ENCODE results near the gene NDUFS7. TPM values are rescaled to one million over a fixed set of nuclear protein-coding genes. Genes with fewer than 3 reads are reported as not detected.

NDUFS7 gene
- total RNA-seq, 1 donor from 2014 or later = 56.8 TPM

DNA sequence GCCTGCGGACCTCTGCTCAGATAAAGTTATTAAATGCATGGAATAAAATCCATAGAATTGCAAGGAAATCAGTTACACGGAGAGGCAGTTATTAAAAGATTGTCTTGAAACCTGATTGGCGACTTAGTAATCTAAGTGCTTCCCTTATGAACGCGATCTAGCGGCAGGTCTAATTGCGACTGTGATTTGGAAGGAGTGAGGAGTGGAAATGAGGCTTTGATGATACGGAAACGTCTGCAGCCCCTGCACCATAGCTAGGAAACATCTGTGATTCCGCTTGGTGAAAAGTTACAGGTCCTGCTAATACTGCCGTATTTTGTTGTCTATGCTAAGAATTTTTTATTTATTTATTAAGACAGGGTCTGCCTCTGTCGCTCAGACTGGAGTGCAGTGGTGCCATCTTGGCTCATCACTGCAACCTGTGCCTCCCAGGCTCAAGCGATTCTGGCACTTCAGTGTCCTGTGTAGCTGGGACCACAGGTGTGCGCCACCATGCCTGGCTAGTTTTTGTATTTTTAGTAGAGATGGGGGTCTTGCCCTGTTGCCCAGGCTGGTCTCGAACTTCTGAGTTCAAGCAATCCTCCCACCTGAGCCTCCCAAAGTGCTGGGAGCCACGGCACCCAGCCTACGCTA, 887 bp downstream of the NDUFS7 start:
- DNase-seq (ENCODE audit: low read depth) = no peak

DNA sequence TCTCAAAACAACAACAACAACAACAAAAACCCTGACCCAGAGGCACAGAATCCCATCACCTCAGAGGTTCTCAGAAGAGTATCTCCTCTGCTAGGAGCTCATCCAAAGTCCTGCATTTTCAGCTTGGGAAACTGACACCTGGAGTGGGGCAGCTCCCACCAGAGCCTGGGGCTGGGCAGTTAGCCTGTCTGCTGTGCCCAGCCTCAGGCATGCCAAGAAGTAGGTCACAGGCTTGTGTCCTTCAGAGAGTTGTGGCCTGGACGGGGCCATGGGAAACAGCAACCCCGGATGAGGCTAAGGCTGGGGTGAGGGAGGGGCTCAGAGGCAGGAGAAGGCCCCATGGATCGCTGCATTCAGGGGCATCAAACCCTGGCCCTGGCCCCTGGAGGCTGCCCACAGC, 2.1 kb downstream of the NDUFS7 start:
- no peak for DNase-seq (ENCODE audit: low read depth)

DNA sequence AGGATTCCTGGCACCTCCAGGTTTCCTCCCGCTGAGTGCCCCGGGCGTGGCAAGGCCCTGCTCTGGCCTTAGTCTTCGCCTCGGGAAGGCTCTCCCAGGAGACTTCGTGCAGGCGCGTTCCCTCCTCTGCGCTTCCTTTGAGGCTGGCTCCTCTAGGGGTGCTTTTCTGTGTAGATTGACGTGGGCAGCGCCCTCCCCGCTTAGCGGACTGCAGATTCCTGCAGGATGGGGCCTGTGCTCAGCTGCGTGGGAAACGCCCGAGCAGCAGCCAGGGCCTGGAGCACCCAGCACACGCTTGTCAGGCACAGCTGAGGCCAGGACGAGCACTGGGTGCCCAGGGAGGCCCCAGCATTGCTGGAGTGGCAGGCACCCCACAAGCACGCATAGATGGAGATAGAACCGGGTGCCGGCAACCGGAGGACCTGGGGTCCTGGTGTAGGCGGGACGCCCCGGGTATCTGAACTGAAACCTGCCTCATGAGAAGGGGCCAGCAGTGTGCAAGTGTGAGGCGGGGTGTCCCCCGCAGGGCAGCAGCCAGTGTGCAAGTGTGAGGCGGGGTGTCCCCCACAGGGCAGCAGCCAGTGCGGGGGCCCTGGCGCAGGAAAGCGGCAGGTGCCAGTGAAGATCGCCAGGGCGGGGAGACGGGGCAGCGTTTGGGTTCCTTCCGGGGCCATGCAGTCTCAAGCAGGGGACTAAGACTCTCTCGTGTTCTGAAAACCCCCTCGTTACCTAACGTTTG, 3.4 kb downstream of the NDUFS7 start:
- DNase-seq (ENCODE audit: low read depth) = no peak

DNA sequence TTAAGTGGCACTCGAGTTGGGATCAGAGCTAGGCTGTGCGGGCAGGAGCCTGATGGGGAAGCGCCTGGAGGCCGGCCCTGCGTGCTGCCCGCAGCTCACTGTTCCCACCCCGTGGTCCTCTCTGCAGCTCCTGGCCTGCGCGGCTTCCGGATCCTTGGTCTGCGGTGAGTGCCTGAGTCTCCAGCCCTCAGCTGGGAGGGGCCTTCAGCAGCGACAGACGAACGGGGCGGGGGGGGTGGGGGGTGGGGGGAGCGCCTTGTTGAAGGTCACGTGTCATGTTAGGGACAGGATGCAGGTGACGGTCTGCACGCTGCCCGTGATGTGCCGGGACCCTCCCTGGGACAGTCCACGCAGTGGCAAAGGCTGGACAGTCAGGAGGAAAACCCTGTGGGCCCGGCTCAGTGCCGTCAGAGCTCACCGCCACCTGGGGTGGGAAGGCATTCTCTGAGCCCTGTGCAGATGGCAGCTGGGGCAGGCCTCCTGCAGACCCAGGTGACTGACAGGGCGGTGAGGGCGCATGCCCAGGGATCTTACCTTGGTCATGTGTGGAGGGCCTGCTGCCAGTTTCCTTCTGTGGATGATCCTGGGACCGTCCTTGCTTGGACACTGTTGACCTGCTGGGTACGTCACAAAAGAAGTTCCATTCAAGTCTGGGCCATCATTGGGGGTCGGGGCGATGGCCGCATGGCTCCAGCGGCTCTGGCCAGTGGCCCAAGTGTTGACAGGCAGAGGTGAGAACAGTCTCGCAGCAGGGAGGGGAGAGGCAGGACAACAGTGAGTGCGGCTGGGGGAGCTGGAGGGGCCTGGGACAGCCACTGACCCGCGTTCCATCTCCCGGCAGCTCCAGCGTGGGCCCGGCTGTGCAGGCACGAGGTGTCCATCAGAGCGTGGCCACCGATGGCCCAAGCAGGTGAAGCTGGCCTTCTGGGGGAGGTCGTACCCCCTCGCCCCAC, 4.3 kb downstream of the NDUFS7 start:
- no peak for DNase-seq (ENCODE audit: low read depth)

DNA sequence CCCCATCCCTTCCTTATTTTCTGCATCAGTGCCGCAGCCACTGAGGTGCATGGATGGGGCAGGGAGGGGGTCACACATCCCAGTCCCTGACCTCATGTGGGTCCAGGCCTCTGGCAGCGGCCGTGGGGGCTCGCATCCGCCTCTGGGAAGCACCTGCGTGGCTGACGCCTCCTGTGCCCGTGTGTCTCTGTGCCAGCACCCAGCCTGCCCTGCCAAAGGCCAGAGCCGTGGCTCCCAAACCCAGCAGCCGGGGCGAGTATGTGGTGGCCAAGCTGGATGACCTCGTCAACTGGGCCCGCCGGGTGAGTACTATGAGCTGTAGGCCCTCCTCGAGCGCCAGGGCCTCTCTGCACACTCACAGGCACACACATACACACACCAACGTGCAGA, 4.9 kb downstream of the NDUFS7 start:
- DNase-seq (ENCODE audit: low read depth) = no peak

DNA sequence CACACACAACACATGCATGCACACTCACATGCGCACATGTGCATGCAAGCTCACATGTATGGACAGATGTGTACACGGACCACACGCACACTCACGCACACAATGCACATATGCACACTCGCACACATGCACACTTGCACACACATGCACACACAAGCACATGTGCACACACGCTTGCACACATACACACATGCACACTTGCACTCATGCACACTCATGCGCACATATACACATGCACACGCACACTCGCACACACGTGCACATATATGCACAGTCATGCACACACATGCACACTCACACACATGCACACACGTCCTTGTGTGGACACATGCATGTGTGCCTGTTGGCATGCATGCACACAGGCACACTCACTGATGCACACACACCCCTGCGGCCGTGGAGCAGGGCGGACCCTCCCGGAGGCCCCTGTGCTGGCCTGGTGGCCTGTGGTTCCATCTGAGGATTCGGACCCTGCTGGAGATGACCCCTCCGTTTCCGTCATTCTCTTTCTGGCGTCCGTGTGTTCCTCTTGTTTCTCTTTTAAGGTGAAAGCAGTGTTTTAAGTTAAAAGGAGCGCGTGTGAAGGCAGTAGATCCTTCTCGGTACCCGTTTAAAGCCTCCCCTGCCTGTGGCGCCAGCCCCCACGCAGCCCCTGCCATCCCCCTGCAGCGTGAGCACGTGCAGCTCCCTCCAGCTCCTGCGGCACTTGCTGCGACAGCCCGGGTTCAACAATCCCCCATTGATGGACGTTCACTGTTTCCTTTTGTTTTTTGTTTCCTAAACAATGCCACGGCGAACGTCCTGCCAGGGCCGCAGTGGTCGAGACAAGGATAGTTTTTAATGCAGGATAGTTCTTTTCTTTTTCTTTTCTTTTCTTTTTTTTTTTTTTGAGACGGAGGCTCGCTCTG, 5.6 kb downstream of the NDUFS7 start:
- DNase-seq (ENCODE audit: low read depth) = no peak

DNA sequence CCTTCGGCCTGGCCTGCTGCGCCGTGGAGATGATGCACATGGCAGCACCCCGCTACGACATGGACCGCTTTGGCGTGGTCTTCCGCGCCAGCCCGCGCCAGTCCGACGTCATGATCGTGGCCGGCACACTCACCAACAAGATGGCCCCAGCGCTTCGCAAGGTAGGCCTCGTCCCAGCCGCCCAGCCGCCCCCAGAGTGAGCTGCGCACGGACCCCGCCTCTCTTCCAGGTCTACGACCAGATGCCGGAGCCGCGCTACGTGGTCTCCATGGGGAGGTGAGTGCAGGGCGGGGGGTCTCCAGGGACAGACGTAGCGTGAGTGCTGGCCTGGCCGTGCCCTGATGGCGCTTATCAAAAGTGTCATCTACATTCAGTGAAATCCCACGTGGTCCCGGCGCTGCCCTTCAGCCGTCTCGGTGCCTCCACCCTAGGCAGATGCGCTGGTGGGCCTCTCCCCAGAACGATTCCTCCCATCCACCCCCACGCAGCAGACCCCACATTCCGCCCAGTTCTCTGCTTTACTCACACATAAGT, 7.2 kb downstream of the NDUFS7 start:
- DNase-seq (ENCODE audit: low read depth) = no peak

DNA sequence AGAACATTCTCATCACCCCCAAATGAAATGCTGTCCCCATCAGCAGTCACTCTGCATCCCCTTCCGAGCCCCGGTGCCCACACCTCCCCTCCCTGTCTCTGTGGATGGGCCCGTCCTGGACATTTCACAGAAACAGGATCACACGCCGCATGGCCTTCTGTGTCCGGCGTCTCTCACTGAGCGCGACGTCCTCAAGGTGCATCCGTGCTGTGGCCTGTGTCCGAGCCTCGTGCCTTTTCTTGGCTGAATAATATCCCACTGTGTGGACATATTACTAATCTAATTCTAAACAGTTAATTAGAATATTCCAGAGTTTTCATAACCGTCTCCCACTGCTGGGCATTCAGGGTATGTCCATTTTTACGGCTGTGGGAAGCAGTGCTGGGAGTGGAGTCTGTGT, 8.7 kb downstream of the NDUFS7 start:
- DNase-seq (ENCODE audit: low read depth) = no peak

DNA sequence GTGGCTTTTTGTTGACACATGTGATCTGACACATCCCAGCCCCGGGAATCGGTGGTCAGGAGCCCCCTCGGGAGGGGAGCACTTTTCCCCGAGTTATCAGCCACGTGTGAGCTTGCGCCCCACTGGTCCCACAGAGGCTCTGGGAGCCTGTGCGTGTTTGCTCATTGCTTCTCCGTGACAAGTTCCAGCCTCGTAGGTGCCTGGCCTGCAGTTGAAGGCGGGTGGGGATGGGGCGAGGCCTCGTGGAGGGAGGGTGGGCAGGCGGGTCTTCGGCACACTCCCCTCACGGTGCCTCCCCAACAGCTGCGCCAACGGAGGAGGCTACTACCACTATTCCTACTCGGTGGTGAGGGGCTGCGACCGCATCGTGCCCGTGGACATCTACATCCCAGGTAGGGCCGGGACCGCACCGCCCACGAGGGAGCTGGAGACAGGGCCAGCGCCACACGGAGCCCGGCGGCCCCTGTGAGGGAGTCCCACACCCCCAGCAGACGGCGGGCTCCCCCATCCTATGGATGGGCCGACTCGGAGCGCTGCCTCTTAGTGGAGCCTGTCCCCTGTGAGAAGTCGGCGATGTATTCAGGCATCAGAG, 9.3 kb downstream of the NDUFS7 start:
- DNase-seq (ENCODE audit: low read depth) = no peak

DNA sequence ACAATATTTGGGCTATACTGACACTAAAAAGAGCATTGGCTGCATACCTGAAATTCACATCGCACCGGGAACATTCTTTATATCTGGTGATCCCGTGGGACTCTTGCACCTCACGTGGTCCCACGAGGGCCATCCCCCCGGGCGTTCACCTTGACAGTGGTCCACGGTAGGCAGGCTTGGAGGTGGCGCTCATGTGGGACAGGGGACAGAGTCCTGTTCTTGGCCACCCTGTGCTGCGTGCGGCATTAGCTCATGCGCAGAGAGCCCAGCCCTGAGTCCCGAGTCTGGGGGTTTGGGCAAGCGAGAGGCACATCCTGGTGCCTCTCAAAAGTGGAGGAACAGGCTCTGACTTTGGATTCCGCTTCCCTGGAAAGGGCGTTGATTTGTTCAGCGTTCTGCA, 10.1 kb downstream of the NDUFS7 start:
- DNase-seq (ENCODE audit: low read depth) = no peak

DNA sequence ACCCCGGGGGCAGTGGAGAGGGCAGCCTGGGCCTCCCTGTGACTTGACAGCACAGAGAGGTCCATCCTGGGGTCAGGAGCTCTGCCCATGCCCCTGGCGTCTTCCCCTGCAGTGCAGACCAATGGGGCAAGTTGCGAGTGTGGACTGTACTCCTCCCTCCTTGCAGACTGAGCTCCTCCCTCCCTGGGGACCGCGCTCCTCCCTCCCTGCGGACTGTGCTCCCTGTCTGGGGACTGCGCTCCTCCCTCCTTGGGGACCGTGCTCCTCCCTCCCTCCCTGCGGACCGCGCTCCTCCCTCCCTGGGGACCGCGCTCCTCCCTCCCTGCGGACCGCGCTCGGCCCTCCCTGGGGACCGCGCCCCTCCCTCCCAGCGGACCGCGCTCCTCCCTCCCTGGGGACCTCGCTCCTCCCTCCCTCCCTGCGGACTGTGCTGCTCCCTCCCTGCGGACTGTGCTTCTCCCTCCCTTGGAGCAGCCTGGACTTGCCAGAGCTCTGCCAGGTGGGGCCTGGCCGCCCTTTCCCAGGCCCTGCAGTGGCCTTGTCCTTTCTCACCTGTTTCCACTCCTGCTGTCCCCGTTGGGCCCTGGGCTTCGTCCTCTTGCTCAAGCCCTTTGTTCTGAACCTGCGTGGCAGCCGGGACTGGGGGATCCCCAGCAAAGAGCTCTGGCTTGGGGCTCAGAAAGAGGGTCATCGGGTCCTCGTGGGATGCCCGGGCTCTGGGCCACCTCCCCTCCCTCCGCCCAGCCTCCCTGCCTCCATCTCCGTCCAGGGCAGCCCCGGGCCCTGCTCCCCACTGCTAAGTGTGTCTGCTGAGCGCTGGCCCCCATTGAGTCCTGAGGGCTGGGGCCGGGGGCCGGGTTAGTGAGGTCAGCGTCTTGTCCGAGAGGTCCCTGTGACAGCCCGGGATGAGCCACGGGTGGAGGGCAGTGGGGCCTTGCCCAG, 10.8 kb downstream of the NDUFS7 start:
- no peak for DNase-seq (ENCODE audit: low read depth)

DNA sequence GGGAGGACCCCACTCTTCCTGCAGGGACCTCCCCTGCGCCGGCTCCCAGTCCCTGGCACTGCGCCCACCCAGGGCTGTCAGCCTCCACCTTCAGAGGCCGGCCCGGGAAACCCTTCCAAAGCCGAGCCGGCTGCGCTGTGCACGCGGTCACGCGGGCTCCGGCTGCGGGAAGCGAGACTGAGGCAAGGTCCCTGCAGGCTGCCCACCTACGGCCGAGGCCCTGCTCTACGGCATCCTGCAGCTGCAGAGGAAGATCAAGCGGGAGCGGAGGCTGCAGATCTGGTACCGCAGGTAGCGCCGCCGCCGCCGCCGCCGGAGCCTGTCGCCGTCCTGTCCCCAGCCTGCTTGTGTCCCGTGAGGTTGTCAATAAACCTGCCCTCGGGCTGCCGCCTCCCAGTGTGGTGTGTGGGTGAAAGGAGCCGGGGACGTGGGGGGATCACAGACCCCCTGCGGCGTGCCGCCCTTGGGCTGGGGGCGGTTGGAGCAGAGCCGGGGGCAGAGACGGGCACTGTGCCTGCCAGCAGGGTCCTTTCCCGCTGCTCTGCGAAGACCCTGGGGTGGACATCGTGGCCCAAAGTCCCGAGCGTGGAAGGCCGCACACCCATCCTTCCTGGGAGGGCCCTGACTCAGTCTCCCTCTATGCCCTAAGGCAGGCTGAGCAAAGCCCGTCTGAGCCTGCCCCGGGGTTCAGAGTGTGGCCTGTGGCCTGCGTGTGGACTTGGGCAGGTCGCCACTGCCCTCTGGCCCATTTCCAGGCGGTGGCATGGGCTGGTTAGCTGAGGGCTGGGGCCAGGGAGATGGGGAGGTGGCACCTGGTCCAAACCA, 11.7 kb downstream of the NDUFS7 start:
- DNase-seq (ENCODE audit: low read depth) = no peak

DNA sequence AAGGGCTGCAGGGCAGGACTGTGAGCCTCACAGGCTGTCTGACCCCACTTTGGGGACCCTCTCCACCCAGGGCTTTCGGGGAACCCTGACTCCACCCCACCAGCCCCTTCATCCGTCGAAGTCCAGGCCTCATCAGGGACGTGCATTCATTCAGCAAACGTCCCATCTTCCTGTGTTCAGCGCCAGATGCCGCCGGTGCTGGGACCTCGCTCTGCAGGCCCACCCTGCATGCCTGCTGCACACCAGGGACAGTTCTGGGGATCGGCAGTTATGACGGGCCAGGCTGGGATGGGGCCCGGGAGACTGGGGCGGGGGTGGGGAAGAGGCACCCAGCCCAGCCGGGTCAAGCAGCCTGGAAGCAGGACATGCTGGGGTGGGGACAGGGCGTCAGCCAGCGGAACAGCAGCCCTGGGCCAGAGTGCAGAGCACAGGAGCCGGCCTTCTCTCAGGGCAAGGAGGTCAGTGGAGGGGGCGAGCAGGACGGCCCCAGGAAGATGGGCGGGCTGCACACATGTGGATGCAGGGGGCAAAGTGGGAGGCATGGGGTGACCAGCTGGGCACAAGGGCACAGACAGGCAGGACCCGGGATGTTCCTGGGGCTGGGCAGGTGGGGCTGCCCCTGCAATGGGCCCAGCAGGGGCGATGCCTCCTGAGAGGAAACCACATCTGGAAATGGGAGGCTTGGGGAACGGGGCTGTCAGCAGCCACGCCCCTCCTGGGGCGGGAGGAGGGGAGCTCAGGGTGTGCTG, 12.5 kb downstream of the NDUFS7 start:
- no peak for DNase-seq (ENCODE audit: low read depth)

DNA sequence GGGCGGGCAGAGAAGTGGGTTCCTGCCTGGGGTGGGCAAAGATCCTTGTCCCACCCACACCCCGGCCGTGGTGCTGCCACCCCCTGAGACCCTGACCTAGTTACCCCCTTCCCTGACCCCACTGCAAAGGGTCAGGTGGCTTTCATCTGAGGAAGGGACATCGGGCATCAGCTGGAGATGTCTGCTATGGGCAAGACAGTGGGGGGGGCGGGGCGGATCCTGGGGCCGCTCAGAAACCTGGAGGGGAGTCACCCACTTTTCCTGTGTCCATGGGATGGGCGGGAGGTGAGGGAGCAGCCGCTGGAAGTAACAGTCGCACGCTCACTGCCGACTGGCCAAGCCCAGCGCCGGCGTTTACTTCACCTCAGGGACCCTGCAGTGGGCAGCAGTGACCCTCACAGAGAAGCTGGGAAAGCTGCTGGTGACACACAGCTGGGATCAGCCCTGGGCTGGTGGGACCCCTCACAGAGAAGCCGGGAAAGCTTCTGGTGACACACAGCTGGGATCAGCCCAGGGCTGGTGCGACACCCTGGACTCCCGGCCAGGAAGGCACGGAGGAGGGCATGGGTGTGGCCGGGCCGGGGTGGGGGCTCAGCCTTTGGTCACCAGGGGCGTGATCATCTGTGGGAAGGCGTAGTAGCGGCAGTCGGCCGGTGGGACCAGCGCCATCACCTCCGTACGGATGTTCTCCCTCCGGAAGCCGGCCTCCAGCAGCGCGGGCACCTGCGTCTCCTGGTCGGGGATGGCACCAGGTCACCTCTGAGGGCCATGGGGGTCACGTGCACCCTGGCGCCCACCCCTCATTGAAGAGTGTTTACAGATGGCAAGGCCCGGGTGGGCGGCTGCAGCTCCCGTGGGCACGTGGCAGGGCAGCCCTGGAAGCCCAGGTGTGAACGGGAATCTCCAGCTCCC, 13.3 kb downstream of the NDUFS7 start:
- DNase-seq (ENCODE audit: low read depth) = no peak

DNA sequence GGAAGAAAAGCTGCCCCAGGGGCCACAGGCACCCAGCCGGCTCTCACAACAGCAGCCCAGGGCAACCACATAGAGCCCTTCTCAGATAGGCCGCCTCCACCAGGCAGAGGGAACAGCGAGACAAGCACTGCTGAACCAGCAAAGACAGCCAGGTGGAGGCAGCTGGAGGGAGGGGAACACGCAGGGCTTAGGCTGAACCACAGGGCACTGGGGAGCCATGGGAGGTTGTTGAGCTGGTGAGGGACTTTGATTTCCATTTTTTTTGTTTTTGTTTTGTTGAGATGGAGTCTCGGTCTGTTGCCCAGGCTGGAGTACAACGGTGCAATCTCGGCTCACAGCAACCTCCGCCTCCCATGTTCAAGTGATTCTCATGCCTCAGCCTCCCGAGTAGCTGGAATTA, 14.1 kb downstream of the NDUFS7 start:
- DNase-seq (ENCODE audit: low read depth) = no peak

DNA sequence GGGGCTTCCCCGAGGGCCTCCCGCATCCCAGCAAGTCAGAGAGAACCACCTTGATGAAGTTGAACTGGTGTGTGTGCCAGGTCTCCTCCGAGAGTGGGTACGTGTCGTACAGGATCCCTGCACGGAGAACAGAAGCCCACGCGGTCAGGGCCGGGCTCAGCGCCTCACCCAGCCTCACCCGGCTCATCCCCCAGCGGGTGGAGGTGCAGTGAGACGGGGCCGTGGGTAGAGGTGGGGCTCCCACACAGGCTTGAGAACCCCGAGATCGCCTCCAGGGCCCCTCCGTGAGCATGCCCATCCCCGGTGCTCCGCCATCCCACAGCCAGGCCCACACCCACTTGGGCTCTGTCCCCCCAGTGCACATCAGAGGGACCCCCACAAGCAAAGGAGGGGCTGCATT, 15.4 kb downstream of the NDUFS7 start:
- no peak for DNase-seq (ENCODE audit: low read depth)

DNA sequence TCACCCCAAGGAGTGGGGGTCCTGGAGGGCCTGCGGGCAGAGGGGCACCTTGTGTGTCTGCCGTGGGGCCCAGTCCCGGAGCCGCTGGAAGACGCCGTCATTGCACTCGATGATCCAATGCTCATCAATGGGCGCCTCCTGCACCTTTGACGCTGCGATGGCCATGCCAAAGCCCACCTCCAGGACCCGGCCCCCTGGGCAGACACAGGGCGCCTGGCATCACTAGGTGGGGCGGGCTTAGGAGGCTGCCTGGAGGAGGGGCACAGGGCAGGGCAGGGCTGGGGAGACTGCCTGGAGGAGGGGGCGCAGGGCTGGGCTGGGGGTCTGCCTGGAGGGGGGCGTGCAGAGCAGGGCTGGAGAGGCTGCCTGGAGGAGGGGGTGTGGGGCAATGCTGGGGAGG, 16.0 kb downstream of the NDUFS7 start:
- DNase-seq (ENCODE audit: low read depth) = no peak

Measured in renal cortical epithelial cell (primary cell).